HepG2 (cell line): ENCODE measurements around the gene GDF7. TPM values are rescaled to one million over a fixed set of nuclear protein-coding genes. Genes with fewer than 3 reads are reported as not detected.

Source experiments
- ASH2L ChIP-seq: fragments of 300-600, 200-600 bp; sonication (generic); IDR thresholded peaks from 2 replicates; pipeline ENCODE4 v1.7.0; 2017; ENCODE audit warnings: low read depth, mild to moderate bottlenecking, moderate library complexity, mixed read lengths, low read length; ENCODE audit not compliant: insufficient read length
- BCL6 ChIP-seq: IDR thresholded peaks from 2 replicates; pipeline ENCODE4 v1.6.1; 2016; ENCODE audit warnings: missing genetic modification reagents, missing compliant biosample characterization
- FOSL2 ChIP-seq: sonication (generic); formaldehyde crosslinking; IDR thresholded peaks from 2 replicates; pipeline ENCODE4 v1.4.0; 2020; ENCODE audit warnings: missing genetic modification reagents
- GZF1 ChIP-seq: sonication (generic); formaldehyde crosslinking; IDR thresholded peaks from 2 replicates; pipeline ENCODE4 v1.5.1; 2020; ENCODE audit warnings: mild to moderate bottlenecking, missing genetic modification reagents
- JUND ChIP-seq: sonication (generic); formaldehyde crosslinking; IDR thresholded peaks from 2 replicates; pipeline ENCODE4 v1.8.0; 2022; ENCODE audit warnings: mild to moderate bottlenecking, missing genetic modification reagents
- MAFF ChIP-seq: IDR thresholded peaks from 2 replicates; pipeline ENCODE4 v1.6.1; 2011; ENCODE audit warnings: low read depth, low read length, improper control_type of control experiment
- NFYC ChIP-seq: IDR thresholded peaks from 2 replicates; pipeline ENCODE4 v1.6.1; 2016; ENCODE audit warnings: missing genetic modification reagents, missing compliant biosample characterization
- RFXANK ChIP-seq: IDR thresholded peaks from 2 replicates; pipeline ENCODE4 v1.6.1; 2016
- SP5 ChIP-seq: IDR thresholded peaks from 2 replicates; pipeline ENCODE4 v1.6.1; 2016; ENCODE audit warnings: low read depth, borderline replicate concordance
- ZNF207 ChIP-seq: fragments of 450-650 bp; IDR thresholded peaks from 2 replicates; pipeline ENCODE4 v1.6.1; 2016; ENCODE audit warnings: antibody characterized with exemption, borderline replicate concordance
- ZNF329 ChIP-seq: sonication (generic); formaldehyde crosslinking; IDR thresholded peaks from 2 replicates; pipeline ENCODE4 v1.9.0; 2021; ENCODE audit warnings: low read depth, mild to moderate bottlenecking, missing genetic modification reagents
- ZNF558 ChIP-seq: sonication (generic); formaldehyde crosslinking; IDR thresholded peaks from 2 replicates; pipeline ENCODE4 v1.9.0; 2022; ENCODE audit warnings: mild to moderate bottlenecking, missing genetic modification reagents, borderline replicate concordance
- ZNF567 ChIP-seq: sonication (generic); formaldehyde crosslinking; IDR thresholded peaks from 2 replicates; pipeline ENCODE4 v1.8.1; 2023; ENCODE audit warnings: mild to moderate bottlenecking, missing genetic modification reagents, borderline replicate concordance
- ZSCAN31 ChIP-seq: sonication (generic); formaldehyde crosslinking; IDR thresholded peaks from 2 replicates; pipeline ENCODE4 v1.5.0; 2020; ENCODE audit warnings: low read depth, mild to moderate bottlenecking, missing genetic modification reagents
- polyA plus RNA-seq, 8 experiments: library from polyadenylated mRNA; depleted of rRNA in 3 of 8; stranded (reverse) in 7 of 8; unstranded in 1 of 8; fragments of >200 nt; fragmentation: Illumina TruSeq in 4 of 8; extraction: Trizol in 4 of 8; gene quantifications; 2 replicates each; pipeline versions ENCODE4 v1.2.1 to v1.2.3, GENCODE V29; 2011 to 2016; ENCODE audit warnings: low read depth in 4 of 8, missing spikeins in 1 of 8, mixed read lengths in 1 of 8; ENCODE audit not compliant: insufficient read depth in 1 of 8
- total RNA-seq, 5 experiments: library from RNA; depleted of rRNA; stranded (reverse); fragments of >200 nt; fragmentation: Illumina TruSeq; extraction: Trizol; gene quantifications; 2 replicates each; pipeline ENCODE4 v1.2.3, GENCODE V29; 2016; ENCODE audit warnings: low read depth in 1 of 5
- TF ChIP-seq, protein P1 (sequence below): sonication (generic); formaldehyde crosslinking; conservative IDR thresholded peaks from 2 replicates; pipeline ENCODE4 v1.8.0; 2022; ENCODE audit warnings: mild to moderate bottlenecking, moderate library complexity, missing genetic modification reagents
- TF ChIP-seq, protein P2 (sequence below): IDR thresholded peaks from 2 replicates; pipeline ENCODE4 v1.6.1; 2012; ENCODE audit warnings: low read length, improper control_type of control experiment
- TF ChIP-seq, protein P3 (sequence below): sonication (generic); formaldehyde crosslinking; IDR thresholded peaks from 2 replicates; pipeline ENCODE4 v1.4.0; 2020; ENCODE audit warnings: missing genetic modification reagents
- TF ChIP-seq, protein P4 (sequence below): sonication (generic); formaldehyde crosslinking; IDR thresholded peaks from 2 replicates; pipeline ENCODE4 v1.5.1; 2020; ENCODE audit warnings: missing genetic modification reagents, mild to moderate bottlenecking, borderline replicate concordance
- TF ChIP-seq, protein P5 (sequence below): sonication (generic); formaldehyde crosslinking; IDR thresholded peaks from 2 replicates; pipeline ENCODE4 v1.4.0; 2020; ENCODE audit warnings: missing genetic modification reagents

GDF7 gene
- total and polyA plus RNA-seq, 2 of the 13 experiments (the other 11 are each of a cell fraction or from before 2014, with no cell fraction given): 1.6 to 15.0 TPM

DNA sequence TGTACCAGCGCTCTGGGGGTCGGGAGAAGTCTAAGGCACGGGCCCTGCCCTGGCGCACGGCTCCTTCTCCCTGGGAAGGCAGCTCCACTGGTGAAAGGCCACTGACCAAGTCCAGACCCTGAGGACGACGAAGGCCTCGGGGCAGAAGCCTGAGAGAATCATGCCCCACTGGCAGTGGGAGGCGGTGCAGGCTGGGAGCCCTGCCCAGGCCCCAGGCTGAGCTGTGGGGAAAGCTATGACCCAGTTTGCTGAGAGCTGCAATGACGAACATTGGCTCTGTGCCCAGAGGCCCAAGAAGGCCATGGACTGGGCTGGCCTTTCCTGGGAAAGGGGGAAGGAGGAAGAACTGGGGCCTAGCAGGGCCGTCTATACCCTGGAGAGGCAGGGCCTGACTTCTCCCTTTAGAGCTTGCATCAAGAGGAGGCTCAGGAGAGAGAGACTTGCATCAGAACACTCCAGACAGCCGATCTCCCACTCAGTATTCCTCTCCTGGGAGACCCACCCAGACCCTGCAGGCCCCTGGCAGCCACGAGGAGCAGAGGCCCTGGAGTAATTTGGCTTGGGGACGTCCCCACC, 49.0 kb upstream of the GDF7 start (continued):
- TF ChIP-seq ASH2L: no peak
- TF ChIP-seq, protein P1, sequence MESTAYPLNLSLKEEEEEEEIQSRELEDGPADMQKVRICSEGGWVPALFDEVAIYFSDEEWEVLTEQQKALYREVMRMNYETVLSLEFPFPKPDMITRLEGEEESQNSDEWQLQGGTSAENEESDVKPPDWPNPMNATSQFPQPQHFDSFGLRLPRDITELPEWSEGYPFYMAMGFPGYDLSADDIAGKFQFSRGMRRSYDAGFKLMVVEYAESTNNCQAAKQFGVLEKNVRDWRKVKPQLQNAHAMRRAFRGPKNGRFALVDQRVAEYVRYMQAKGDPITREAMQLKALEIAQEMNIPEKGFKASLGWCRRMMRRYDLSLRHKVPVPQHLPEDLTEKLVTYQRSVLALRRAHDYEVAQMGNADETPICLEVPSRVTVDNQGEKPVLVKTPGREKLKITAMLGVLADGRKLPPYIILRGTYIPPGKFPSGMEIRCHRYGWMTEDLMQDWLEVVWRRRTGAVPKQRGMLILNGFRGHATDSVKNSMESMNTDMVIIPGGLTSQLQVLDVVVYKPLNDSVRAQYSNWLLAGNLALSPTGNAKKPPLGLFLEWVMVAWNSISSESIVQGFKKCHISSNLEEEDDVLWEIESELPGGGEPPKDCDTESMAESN (CRISPR knock-in tag): no peak
- TF ChIP-seq JUND (CRISPR knock-in tag): peak; percentile 59; the same call in 1 of the 2 replicates
- TF ChIP-seq GZF1 (CRISPR knock-in tag): no peak
- no peak for TF ChIP-seq ZNF329 (CRISPR knock-in tag)
- TF ChIP-seq, protein P2, sequence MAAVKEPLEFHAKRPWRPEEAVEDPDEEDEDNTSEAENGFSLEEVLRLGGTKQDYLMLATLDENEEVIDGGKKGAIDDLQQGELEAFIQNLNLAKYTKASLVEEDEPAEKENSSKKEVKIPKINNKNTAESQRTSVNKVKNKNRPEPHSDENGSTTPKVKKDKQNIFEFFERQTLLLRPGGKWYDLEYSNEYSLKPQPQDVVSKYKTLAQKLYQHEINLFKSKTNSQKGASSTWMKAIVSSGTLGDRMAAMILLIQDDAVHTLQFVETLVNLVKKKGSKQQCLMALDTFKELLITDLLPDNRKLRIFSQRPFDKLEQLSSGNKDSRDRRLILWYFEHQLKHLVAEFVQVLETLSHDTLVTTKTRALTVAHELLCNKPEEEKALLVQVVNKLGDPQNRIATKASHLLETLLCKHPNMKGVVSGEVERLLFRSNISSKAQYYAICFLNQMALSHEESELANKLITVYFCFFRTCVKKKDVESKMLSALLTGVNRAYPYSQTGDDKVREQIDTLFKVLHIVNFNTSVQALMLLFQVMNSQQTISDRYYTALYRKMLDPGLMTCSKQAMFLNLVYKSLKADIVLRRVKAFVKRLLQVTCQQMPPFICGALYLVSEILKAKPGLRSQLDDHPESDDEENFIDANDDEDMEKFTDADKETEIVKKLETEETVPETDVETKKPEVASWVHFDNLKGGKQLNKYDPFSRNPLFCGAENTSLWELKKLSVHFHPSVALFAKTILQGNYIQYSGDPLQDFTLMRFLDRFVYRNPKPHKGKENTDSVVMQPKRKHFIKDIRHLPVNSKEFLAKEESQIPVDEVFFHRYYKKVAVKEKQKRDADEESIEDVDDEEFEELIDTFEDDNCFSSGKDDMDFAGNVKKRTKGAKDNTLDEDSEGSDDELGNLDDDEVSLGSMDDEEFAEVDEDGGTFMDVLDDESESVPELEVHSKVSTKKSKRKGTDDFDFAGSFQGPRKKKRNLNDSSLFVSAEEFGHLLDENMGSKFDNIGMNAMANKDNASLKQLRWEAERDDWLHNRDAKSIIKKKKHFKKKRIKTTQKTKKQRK: no peak
- no peak for TF ChIP-seq ZNF558 (CRISPR knock-in tag)
- TF ChIP-seq BCL6 (CRISPR knock-in tag): peak; percentile 46
- no peak for TF ChIP-seq ZNF567
- no peak for TF ChIP-seq RFXANK (CRISPR knock-in tag)
- TF ChIP-seq, protein P3, sequence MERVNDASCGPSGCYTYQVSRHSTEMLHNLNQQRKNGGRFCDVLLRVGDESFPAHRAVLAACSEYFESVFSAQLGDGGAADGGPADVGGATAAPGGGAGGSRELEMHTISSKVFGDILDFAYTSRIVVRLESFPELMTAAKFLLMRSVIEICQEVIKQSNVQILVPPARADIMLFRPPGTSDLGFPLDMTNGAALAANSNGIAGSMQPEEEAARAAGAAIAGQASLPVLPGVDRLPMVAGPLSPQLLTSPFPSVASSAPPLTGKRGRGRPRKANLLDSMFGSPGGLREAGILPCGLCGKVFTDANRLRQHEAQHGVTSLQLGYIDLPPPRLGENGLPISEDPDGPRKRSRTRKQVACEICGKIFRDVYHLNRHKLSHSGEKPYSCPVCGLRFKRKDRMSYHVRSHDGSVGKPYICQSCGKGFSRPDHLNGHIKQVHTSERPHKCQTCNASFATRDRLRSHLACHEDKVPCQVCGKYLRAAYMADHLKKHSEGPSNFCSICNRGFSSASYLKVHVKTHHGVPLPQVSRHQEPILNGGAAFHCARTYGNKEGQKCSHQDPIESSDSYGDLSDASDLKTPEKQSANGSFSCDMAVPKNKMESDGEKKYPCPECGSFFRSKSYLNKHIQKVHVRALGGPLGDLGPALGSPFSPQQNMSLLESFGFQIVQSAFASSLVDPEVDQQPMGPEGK (CRISPR knock-in tag): peak; percentile 74
- TF ChIP-seq MAFF: peak; percentile 53; the same call in 1 of the 2 replicates
- TF ChIP-seq ZSCAN31 (CRISPR knock-in tag): peak; percentile 64; the same call in 1 of the 2 replicates
- TF ChIP-seq ZNF207: no peak
- TF ChIP-seq SP5: no peak
- TF ChIP-seq FOSL2 (CRISPR knock-in tag): peak; percentile 74
- TF ChIP-seq, protein P4, sequence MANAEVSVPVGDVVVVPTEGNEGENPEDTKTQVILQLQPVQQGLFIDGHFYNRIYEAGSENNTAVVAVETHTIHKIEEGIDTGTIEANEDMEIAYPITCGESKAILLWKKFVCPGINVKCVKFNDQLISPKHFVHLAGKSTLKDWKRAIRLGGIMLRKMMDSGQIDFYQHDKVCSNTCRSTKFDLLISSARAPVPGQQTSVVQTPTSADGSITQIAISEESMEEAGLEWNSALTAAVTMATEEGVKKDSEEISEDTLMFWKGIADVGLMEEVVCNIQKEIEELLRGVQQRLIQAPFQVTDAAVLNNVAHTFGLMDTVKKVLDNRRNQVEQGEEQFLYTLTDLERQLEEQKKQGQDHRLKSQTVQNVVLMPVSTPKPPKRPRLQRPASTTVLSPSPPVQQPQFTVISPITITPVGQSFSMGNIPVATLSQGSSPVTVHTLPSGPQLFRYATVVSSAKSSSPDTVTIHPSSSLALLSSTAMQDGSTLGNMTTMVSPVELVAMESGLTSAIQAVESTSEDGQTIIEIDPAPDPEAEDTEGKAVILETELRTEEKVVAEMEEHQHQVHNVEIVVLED (CRISPR knock-in tag): no peak
- TF ChIP-seq, protein P5, sequence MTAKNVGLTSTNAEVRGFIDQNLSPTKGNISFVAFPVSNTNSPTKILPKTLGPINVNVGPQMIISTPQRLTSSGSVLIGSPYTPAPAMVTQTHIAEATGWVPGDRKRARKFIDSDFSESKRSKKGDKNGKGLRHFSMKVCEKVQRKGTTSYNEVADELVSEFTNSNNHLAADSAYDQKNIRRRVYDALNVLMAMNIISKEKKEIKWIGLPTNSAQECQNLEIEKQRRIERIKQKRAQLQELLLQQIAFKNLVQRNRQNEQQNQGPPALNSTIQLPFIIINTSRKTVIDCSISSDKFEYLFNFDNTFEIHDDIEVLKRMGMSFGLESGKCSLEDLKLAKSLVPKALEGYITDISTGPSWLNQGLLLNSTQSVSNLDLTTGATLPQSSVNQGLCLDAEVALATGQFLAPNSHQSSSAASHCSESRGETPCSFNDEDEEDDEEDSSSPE (CRISPR knock-in tag): no peak
- no peak for TF ChIP-seq NFYC (CRISPR knock-in tag)
